Measurements from ENCODE around the gene DNTT.

Gene DNTT

DNA sequence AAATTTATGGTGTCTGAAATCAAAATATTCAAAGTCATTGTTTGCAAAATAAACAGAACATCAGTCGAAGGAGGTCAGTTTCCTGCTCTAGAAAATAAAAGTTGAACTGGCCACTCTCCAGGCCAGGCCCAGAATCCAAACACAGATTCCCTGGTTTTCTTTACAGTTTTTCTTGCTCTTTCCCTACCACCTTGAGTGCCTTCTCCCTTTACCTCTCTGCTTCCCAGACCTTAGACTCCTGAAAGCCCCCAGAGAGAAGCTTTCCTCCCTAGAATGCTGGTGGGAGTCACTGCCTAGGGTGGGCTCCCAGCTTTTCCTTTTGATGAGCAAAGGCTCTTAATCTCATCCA lies 6.1 kb downstream of the DNTT start:
- DNase-seq: no peak

- no peak for DNase-seq
Observed at GRCh38 chr10:96311180-96311715, 7.0 kb downstream of the DNTT start.

DNA sequence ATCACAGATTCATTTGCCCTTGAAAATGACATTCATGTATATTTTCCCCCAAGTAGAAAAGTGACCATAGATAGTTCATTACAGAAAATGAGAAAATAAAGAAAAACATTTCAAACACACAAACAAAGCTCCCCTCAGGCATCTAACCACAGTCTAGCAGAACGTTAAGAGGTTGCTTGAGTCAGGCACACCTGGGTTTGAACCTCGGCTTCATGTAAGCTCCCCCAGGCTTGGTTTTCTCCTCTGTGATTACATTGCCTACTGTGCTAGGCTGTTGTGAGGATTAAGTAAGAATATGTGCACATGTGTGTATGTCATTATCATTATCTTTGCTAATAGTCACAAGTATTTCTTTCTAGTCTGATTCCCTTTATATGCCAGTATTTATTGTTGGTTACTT lies 9.1 kb downstream of the DNTT start:
- no peak for DNase-seq

- no peak for DNase-seq
Observed at GRCh38 chr10:96317067-96317833, 13.0 kb downstream of the DNTT start.

DNA sequence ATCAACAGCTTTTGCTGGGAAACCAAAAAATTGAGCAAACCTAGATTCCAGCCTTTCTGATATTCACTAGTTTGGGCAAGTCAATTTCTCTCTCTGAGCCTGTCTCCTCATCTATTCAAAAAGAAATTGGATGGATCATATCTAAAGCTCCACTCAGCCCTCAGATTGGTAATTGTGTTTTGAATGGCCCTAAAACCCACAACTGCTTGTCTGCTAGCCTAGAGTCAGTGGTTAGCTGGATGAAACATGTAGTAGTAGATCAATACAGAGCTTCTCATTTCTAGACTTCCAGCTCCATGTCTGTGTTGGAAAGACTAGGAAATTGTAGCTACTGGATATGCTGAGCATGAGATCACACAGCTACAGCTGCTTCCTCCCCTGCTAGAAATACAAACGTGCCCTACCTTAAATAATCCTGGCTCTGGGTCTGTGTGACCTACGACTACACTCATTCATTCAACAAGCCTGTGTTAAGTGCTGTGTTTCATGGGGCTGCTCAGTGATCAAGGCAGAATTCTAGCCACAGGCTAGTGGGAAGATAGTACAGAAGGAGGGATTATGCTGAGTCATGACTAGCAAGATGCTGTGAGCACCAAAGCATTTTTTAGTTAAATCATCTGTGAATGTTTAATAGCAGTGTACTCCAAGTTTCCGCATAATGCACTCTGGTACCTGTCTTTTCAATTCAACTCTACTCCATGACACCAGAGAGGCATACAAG lies 15.7 kb downstream of the DNTT start:
- DNase-seq: no peak

GRCh38 chr10:96321822-96322221 lies 17.6 kb downstream of the DNTT start:
- DNase-seq: no peak

DNA sequence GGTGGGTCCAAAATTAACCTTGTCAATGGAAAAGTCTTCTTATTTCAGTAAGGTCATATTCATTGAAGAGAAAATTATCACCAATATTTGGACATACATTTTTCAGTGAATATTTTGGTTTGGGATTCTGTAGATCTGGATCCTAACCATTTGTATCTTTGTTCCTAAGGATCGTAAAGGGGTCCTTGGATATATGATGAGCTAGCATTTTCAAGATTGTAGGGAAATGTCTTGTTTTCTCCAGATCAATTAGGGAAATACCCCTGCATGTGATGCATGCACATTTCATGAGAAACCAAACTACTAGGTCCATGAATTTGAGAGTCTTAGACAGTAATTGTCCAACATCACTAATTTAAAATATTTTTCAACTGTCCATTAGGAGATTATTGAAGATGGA lies 18.0 kb downstream of the DNTT start:
- no peak for DNase-seq

DNA sequence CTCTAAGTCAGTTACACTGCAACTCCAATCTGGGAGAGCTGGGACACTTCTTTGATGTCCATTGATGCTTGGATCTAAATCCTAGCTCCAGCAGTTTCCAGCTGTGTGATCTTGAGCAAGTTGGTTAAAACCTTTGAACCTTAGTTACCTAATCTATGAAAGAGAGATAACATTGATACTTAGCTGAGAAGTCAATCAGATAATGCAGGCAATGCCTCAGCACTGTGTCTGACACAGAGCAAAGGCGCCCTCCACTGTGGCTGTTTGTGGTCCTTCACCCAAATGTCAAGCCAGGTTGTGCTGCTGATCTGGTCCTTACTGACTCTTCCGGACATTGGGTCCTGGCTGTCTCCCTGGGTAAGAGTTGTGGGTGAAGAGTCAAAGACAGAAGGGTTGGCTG lies 20.2 kb downstream of the DNTT start:
- no peak for DNase-seq

GRCh38 chr10:96325719-96326373 lies 21.6 kb downstream of the DNTT start:
- no peak for DNase-seq

DNA sequence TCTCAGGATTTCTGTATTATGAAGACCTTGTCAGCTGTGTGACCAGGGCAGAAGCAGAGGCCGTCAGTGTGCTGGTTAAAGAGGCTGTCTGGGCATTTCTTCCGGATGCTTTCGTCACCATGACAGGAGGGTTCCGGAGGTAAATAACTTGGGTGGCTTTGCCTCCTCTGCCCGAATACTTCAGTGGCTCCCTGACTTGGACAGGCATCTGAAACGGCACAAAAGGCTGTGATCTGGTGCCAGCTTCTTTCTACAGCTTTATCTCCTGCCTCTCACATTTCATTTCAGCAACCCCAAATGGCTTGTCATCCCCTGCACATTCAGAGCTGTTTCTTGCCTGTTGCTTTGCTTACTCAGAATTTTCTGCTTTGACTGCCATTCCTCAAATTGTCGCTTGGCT lies 23.2 kb downstream of the DNTT start:
- no peak for DNase-seq

- no peak for DNase-seq
Observed at GRCh38 chr10:96333101-96333500, 28.9 kb downstream of the DNTT start.

DNA sequence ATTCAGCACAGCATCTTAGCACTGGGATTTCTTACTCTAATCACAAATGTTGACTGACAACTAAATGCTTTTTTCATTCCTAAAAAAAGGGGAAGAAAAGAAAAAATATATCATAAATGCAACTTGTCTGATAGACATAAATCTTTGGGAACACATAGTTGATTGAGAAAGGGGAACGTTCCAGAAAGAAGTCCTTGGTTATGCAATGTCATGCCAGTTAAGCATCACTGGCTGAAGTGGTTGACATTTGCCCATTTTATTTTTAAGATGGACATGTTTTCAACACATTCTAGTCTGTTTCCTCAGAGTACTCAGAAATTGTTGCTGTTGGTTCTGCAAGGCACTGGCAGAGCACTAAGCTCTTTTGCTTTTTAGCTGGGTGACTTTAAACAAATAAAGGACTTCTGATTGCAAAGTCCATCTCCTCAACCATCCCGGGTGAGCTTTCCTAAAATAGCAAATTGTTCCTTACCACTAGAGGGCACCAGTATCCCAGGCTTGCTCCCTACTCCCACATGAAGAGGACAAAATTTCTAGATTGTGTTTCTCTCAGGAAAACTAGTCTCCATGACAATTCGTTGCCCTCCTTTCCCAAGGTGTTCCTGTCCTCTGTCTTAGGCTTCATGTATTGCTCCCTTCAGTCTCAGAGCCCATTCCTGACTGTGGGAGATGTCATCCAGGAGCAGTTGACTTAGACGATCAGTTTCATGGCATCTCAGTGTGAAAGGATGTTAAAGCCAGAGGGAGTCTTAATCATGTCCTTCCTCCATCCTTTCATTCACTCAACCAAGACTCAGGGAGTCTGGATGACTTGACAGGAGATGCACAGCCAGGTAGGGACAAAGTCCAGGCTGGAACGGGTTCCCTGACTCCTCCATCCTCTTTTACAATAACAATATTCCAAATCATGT lies 30.6 kb downstream of the DNTT start:
- DNase-seq: peak in 1 of 2 donors; percentile 10

- no peak for DNase-seq
Observed at GRCh38 chr10:96337106-96337505, 32.9 kb downstream of the DNTT start.

DNA sequence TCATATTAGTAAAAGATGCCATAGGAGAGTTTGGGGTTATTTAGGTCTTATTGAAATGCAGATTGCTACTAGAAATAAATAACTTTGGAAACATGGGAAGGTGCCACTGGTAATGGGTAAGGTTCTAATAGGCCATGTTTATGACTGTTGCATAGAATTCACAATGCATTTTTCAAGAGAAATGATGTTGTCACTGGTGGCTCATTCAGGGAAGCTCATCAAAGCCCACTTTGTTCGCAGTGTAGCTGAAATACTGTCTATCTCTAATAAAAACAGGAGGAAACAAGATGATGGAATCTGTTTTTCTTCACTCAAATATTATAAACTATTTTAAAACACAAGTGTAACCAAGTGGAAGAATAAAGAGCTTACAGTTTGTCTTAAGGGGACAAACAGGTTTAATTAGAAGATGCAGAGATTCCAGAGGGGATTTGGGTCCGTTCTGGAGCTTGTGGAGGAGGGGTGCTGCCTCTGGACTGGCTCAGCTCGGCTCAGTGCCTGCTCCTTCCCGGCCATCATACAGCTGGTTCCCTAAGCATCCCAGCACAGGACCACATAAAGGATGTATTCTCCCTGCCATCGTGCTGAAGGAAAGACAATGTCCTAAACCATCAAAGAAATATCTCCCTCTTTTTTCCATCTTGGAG lies 34.2 kb downstream of the DNTT start:
- no peak for DNase-seq

GRCh38 chr10:96339383-96339782 lies 35.1 kb downstream of the DNTT start:
- no peak for DNase-seq

GRCh38 chr10:96339956-96340904 lies 36.0 kb downstream of the DNTT start:
- DNase-seq: peak in 1 of 2 donors; percentile 65

DNA sequence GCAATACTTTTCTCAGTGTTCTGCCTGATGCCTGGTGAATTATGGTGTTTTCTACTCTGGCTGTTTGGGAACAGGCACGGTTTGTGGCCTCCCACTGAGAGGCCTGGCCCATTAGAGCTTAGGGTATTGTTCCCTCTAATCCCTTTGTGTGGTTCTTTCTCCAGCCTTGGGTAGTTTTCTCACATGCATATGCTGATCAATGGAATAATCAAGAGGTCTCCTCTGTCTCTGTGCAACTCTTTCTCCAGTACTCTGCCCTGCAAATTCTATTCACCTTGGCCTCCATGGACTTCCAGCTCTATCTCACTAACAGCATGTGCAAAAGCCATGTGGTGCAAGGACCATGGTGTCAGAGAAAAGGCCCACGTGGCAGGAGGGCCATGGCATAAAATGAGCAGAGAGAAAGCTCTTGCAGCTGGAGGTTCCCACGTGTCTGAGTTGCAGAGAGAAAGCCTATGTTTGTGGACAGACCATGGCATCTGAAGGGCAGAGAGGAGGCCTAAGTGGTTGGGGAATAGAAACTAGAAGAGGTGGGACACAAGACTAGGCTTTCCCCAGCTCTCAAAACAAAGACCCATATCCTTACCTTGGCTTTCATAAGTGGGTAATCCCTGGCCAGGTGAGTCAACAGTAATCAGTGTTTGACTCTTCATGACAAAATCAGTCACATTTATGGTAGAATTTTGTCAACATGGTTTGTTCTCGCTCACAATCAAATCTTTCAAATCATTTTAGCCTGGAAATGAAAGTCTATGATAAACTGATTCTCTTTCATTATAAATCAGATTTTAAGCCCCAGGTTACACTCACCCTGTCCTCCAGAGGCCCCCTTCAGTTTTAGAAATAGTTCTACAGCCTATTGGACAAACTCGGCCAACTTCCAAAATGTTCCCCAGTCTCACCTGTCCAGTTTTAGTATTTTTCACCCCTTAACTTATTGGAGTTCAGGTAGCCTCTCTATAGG lies 37.3 kb downstream of the DNTT start:
- no peak for DNase-seq

DNA sequence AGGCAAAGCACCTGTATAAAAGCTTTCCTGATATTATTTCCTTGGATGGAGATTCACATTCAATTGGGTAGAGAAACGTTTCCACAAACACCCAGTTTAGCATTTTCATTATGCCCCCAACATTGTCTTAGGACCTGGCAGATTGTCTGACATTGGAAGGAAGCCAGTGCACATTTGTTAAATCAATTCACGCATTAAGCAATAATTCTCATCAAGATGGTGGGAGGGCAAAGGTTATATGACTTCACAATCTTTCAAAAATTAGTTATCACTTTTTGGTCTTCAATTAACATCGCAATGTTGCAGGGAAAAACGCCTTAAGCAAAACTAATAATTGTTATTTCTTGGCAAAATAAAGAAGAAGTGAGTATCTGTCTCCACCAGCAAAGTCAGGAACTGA lies 38.2 kb downstream of the DNTT start:
- DNase-seq: no peak

DNA sequence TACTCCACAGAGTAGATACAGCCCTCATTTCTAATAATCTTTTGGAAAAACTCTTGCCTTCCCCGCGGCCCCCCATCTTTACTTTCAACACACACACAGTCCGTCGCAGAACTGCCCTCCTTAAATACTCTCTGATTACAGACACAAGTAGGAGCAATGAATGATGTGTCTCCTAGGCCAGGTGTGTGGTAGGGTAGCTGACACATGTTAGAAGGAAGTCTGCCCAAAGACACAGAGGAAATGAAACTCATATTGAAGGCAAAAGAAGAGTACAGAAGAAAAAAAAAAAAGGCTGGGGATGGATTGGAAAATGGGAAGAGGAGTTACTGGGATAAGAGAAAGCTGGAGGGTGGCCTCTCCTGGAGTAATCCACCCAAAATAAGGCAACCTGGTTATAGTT lies 39.9 kb downstream of the DNTT start:
- no peak for DNase-seq

DNA sequence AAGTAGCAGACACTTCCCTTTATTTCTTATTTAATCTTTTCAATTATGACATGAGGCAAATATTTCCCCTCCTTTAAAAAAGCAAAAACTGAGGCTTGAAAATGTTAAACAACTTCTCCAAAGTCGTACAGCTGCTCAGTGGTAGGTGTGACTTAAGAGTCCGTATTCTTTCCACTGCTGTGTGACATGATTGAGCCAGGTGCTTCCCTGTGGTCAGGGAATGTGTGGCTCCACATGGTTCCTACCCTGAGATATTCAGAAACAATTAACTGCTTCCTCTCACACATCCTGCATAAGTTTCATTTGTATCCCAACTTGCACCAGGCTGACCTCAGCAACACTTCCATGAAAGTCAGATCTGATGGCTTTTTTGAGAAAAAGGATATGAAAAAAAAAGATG lies 41.0 kb downstream of the DNTT start:
- DNase-seq: peak in 1 of 2 donors; percentile 2
